ENCODE measurements around the gene ASCC1. TPM values are rescaled to one million over a fixed set of nuclear protein-coding genes. Genes with fewer than 3 reads are reported as not detected.

Gene ASCC1
- total RNA-seq, 2 experiments from 2014 or later = 28.5 to 34.4 TPM

DNA sequence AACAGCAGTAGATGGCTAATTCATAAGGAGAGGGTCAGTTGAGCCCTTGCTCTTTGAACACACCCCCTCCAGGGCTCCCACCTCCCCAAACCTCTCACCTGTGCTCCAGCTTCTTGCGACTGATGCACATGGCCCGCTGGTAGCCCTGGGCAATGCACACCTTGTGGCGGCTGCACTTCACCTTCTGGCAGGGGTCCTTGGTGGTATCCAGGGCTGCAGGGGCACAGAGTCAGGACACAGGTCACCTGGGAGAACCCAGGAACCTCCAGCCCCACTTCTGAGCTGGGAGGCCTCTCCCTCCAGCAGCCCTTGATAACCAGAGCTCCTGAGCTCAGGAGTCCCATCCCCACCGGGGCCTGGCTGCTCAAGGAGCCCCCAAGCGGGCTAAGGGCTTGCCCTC, 144.0 kb downstream of the ASCC1 start:
- Mint-ChIP-seq H3K27me3 (no peaks in the 10 kb centered on the region), H3K36me3 (peaks cover 33% of the 10 kb centered on the region), H3K9me3 (no peaks in the 10 kb centered on the region), H3K27ac (no peak overlapping the region), H3K4me3 (no peak overlapping the region), H3K4me1 (peaks cover 38% of the 10 kb centered on the region)
- DNase-seq (no peak), ATAC-seq (ENCODE audit: low read depth) (no peak)
- POLR2A ChIA-PET = interaction anchor here (1.5 kb wide), 1 partner anchor 16 kb away, joined by 4 read pairs; no protein-coding TSS in a partner anchor

DNA sequence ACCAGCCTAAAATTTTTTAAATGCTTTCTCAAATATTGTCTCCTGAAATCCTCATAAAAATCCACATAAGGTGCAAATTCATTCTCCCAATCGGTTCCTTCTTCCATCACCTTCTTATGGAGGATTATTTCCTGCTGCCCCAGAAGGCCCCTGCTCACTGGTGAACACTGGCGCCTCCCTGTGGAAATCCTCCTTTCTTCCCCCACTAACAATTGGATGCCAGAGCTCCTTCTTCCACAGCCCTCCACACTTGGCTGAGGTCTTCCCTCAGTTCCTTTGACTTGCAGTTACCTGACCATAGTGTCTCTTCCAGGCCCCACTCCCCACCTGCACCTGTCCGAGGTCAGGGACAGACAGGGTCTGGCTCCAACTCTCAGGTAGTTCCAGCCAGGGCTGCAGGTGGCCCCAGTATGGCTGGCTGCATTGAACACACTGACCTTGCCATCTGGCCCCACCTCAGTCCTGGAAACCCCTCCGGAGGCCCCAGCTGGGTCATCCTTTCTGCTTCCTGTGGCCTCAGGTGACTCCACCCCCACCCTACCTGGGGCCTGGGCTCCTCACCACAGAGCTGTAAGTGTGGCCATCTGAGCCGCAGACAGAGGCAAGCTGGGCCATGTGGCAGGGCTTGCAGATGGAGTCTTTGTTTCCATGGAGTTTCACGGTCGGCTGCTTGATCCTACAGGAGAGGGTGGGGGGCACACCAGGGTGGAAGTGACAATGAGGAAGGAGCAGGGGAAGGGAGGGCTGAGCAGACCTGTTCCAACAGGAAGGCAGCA, 146.1 kb downstream of the ASCC1 start:
- Mint-ChIP-seq H3K36me3 (peaks cover 35% of the 10 kb centered on the region), H3K9me3 (no peaks in the 10 kb centered on the region), H3K27ac (peak overlapping the region; percentile 27), H3K4me1 (peaks cover 23% of the 10 kb centered on the region), H3K27me3 (no peaks in the 10 kb centered on the region), H3K4me3 (no peak overlapping the region)
- POLR2A ChIA-PET = interaction anchor here (0.6 to 2.2 kb wide), 4 partner anchors 9 to 206 kb away, joined by 3 to 9 read pairs (median 4); no protein-coding TSS in a partner anchor
- DNase-seq = no peak
- no peak for ATAC-seq (ENCODE audit: low read depth)

- Mint-ChIP-seq H3K4me3 (no peak overlapping the region), H3K4me1 (peaks cover 21% of the 10 kb centered on the region), H3K36me3 (peaks cover 34% of the 10 kb centered on the region), H3K27ac (peak overlapping the region; percentile 47), H3K9me3 (no peaks in the 10 kb centered on the region), H3K27me3 (no peaks in the 10 kb centered on the region)
- ATAC-seq (ENCODE audit: low read depth) (no peak), DNase-seq (no peak)
- POLR2A ChIA-PET = interaction anchor here (2.2 kb wide), 1 partner anchor 10 kb away, joined by 9 read pairs; no protein-coding TSS in a partner anchor
Observed at GRCh38 chr10:72068901-72069446, 147.1 kb downstream of the ASCC1 start.

DNA sequence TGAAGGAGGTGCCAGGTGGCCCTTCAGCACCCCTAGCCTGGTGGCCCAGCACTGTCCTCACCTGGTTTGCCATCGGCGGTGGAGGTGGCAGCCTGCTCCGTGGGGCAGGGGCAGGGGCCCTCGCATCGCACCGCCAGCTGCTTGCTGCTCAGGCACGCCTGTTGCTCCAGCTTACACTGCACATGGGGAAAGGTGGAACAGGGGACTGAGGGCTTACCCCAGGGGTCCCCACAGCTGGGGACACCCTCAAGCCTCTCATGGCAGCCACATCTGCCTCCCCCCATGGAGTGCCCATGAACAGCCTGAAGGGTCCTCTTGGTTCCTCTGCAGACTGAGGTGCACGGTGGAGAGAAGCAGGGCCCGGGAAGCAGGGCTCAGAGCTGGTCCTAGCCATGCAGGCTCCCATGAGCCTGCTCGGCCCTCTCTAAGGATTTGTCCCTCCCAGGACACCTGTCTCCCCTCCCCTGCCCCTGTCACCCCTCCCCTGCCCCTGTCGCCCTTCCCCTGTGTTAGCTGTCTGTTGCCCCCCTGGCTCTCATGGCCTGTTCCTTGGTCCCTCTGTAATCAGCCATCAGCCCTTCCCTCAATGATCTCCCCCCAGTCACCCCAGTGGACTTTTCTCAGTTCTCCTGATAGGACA, 147.8 kb downstream of the ASCC1 start:
- no peaks in the 10 kb centered on the region for H3K9me3 Mint-ChIP-seq
- peaks cover 17% of the 10 kb centered on the region for H3K4me1 Mint-ChIP-seq
- ATAC-seq (ENCODE audit: low read depth) (no peak), DNase-seq (no peak)
- H3K4me3 Mint-ChIP-seq = no peak overlapping the region
- H3K36me3 Mint-ChIP-seq = peaks cover 33% of the 10 kb centered on the region
- peak overlapping the region; percentile 70 for H3K27ac Mint-ChIP-seq
- POLR2A ChIA-PET = no interaction called here
- no peaks in the 10 kb centered on the region for H3K27me3 Mint-ChIP-seq

DNA sequence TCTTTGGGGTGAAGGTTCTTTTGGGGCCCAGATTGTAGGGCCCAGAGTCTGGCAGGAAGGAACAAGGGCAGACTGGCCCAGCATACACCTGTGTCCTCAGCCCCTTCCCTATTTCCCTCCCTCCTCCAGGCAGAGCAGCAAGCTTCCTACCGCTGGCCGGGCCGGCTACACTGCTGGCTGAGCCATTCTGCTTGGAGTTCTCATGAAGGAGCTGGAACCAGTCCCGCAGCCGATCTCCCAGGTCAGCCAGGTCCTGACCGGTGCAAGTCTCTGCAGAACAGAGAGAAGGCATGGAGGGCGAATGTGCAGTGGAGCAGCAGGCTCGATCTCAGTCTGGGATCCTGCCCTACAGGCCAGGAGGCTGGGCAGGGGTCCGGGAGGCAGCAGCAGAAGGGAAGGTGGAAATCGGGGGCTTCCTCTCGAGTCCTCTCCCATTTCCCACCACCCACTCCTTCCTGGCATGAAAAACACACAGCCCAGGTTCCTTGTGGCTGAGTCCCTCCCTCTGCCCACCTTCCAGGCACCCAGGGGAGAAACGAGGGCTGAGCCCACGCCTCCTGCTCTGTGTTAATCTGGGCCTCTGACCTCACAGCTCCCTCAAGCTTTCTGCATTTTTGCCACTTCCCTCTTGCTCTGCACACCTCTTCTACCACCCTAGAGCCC, 148.5 kb downstream of the ASCC1 start:
- DNase-seq (no peak), ATAC-seq (ENCODE audit: low read depth) (no peak)
- Mint-ChIP-seq H3K27ac (peak overlapping the region; percentile 70), H3K36me3 (peaks cover 28% of the 10 kb centered on the region), H3K4me3 (no peak overlapping the region), H3K4me1 (peaks cover 16% of the 10 kb centered on the region), H3K9me3 (no peaks in the 10 kb centered on the region), H3K27me3 (no peaks in the 10 kb centered on the region)
- POLR2A ChIA-PET = no interaction called here

DNA sequence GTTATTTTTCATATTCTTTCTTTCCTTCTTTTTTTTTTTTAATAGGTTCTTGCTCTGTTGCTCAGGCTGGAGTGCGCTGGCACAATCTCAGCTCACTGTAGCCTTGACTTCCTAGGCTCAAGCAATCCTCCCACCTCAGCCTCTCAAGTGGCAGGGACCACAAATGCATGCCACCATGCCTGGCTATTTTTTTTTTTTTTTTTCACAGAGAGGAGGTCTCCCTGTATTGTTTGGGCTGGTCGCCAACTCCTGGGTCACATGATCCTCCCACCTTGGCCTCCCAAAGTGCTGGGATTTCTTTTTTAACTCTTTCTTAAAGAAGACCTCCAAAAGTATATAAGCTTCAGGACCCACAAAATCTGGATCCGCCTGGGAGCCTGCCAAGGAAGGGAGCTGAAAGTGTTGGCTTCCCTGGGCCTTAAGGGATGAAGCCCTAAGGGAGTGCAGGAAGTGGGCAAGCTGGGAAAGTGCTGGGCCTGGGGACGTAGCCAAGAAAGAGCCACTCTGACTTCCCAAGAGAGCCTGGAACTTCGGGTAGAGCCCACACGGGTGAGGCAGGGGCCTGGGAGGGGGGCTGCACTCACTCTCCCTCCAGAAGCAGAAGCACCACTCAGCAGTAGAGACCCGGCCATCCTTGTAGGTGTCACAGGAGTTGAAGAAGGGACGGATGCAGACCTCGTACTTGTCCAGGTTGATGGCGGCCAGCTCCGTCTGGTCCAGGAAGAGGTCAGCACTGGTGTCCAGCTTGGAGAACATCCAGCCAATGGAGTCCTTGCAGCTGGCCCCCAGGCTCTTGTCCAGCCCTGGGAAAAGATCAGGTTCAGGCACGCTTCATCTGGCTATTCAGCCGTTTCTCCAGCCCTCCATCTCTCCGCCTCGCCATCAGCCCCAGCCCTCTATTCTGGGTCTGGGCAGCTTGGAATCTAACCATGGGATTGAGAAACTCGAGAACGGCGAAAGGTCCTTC, 149.5 kb downstream of the ASCC1 start:
- ATAC-seq (ENCODE audit: low read depth) = no peak
- no peak for DNase-seq
- Mint-ChIP-seq H3K36me3 (peaks cover 22% of the 10 kb centered on the region), H3K9me3 (no peaks in the 10 kb centered on the region), H3K27me3 (no peaks in the 10 kb centered on the region), H3K4me3 (no peak overlapping the region), H3K27ac (no peak overlapping the region), H3K4me1 (peaks cover 14% of the 10 kb centered on the region)
- POLR2A ChIA-PET = interaction anchor here (0.7 kb wide), 1 partner anchor 9 kb away, joined by 4 read pairs; no protein-coding TSS in a partner anchor

DNA sequence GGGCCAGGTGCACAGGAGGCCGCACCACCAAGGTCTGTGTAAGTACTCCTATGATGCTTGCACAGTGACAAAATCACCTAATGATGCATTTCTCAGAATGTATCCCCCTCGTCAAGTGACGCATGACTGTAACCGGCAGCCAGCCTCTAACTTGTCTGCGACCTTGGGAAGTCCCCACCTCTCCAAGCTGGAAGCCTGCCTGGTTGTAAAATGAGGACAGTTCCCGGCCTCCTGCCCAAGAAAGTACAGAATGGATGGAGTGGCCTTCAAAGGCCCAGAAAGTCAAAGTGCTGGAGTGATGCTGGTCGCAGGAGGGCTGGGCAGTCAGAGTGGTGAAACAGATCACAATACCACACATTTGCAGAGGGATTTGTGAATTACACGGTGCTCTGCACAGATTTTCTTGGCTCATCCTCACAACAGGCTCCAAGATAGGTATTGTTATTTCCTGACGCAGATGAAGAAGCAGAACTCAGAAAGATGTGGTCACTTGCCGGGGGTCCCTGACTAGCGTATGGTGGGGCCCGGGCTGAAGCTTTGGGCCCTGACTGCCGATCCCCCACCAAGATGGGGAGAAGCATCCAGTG, 150.5 kb downstream of the ASCC1 start:
- no peak for ATAC-seq (ENCODE audit: low read depth)
- no peaks in the 10 kb centered on the region for H3K27me3 Mint-ChIP-seq
- peaks cover 4% of the 10 kb centered on the region for H3K4me1 Mint-ChIP-seq
- H3K27ac Mint-ChIP-seq = no peak overlapping the region
- POLR2A ChIA-PET = interaction anchor here (0.7 kb wide), 1 partner anchor 10 kb away, joined by 4 read pairs; no protein-coding TSS in a partner anchor
- H3K36me3 Mint-ChIP-seq = peaks cover 19% of the 10 kb centered on the region
- no peak overlapping the region for H3K4me3 Mint-ChIP-seq
- DNase-seq = no peak
- no peaks in the 10 kb centered on the region for H3K9me3 Mint-ChIP-seq

- ATAC-seq (ENCODE audit: low read depth) = no peak
- no peak for DNase-seq
- no peak overlapping the region for H3K4me3 Mint-ChIP-seq
- no peaks in the 10 kb centered on the region for H3K9me3 Mint-ChIP-seq
- H3K27ac Mint-ChIP-seq = no peak overlapping the region
- H3K36me3 Mint-ChIP-seq = peaks cover 12% of the 10 kb centered on the region
- no peaks in the 10 kb centered on the region for H3K27me3 Mint-ChIP-seq
- POLR2A ChIA-PET = interaction anchor here (0.6 to 3.2 kb wide), 3 partner anchors 9 to 183 kb away, joined by 3 to 7 read pairs (median 5); no protein-coding TSS in a partner anchor
- peaks cover 1% of the 10 kb centered on the region for H3K4me1 Mint-ChIP-seq
Observed at GRCh38 chr10:72063703-72064391, 152.2 kb downstream of the ASCC1 start.

DNA sequence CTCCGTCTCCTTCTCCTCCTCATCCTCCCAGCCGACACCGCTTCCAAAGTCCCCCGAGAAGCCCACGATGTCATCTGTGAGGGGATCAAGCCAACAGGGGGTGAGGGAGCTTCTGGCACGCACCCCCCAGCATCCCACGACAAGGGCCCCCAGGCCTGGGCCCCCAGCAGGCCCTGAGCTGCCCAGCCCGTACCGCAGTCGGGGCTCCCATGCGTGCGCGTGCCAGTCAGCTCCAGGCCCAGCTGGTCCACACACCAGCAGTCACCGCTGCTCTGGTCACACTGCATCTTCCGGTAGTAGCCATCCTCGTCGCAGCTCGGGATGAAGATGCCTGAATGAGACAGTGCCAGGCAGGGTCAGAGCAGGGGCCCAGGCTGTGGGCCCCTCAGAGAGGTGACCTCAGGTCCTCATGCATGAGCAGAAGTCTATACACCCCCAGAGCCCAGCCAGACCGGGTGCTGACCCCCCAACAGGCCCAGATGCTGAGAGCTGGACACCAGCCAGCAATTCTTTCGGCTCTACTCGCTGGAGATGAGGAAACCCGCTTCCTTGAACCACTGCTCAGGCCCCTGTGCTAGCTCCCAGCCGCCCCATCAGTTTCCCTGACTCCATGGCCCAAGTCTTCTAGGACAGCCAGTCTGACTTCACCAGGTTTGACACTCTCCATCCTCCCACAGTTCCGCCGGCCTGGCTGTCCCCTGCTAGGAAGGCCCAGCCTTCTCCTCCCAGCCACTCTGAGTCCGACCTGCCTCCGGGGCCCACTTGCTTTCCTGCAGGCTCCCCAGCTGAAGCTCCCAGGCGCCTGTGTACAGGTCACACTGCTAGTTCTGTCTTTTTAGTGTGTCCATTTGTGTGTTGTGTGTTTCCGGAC, 153.0 kb downstream of the ASCC1 start:
- H3K27me3 Mint-ChIP-seq = no peaks in the 10 kb centered on the region
- no peak overlapping the region for H3K4me3 Mint-ChIP-seq
- no peak for DNase-seq
- ATAC-seq (ENCODE audit: low read depth) = no peak
- peaks cover 1% of the 10 kb centered on the region for H3K4me1 Mint-ChIP-seq
- H3K27ac Mint-ChIP-seq = no peak overlapping the region
- H3K36me3 Mint-ChIP-seq = peaks cover 12% of the 10 kb centered on the region
- H3K9me3 Mint-ChIP-seq = no peaks in the 10 kb centered on the region
- POLR2A ChIA-PET = interaction anchor here (0.6 to 3.2 kb wide), 3 partner anchors 10 to 184 kb away, joined by 3 to 7 read pairs (median 5); no protein-coding TSS in a partner anchor

DNA sequence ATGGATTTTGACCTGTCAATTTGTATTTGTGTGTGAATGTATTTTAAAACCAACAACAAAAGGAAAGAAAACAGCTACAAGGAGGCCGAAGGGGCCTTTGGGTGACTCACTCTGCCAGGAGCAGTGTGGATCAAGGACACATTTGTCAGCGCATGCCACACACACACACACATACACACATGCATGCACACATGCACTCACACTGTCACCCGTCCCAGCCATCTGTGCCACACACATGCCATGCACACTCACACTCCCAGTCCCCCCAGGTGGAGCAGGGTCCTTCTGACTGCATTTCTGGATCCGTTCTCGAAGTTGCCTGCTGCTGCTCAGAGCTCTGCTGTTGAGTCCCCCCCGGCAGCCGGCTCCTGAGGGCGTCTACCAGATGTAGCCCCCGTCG, 153.7 kb downstream of the ASCC1 start:
- Mint-ChIP-seq H3K36me3 (peaks cover 12% of the 10 kb centered on the region), H3K27me3 (no peaks in the 10 kb centered on the region), H3K9me3 (no peaks in the 10 kb centered on the region), H3K4me1 (peaks cover 1% of the 10 kb centered on the region), H3K4me3 (no peak overlapping the region), H3K27ac (no peak overlapping the region)
- ATAC-seq (ENCODE audit: low read depth) (no peak), DNase-seq (no peak)
- POLR2A ChIA-PET = interaction anchor here (1.1 to 3.2 kb wide), 3 partner anchors 11 to 22 kb away, joined by 3 to 7 read pairs (median 5); no protein-coding TSS in a partner anchor

DNA sequence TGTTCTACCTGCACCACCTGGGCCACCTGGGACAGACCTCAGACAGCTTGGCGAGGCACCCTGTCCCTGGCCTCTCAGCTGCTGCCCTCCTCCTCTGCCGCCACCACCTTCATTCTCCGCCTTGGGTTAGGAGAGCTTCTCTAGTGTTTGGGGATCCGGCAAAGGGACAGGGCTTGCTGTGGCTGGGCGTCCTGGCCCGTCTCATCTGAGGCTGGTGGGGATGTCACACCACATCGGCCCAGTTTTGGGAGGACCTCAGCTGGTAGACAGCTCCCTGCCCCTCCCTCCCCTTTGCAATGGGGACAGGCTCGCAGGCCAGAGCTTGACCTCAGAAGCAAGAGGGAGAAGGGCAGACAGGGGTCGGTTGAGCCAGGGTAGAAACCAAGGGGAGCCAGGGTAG, 154.1 kb downstream of the ASCC1 start:
- no peak for DNase-seq
- Mint-ChIP-seq H3K4me3 (no peak overlapping the region), H3K4me1 (peaks cover 1% of the 10 kb centered on the region), H3K27ac (peak overlapping the region; percentile 58), H3K36me3 (peaks cover 8% of the 10 kb centered on the region), H3K27me3 (no peaks in the 10 kb centered on the region), H3K9me3 (no peaks in the 10 kb centered on the region)
- peak; percentile 5 for ATAC-seq (ENCODE audit: low read depth)
- POLR2A ChIA-PET = interaction anchor here (1.1 to 3.2 kb wide), 2 partner anchors 14 to 23 kb away, joined by 3 to 7 read pairs; no protein-coding TSS in a partner anchor
